Measurements from ENCODE around the gene COL6A2.

DNA sequence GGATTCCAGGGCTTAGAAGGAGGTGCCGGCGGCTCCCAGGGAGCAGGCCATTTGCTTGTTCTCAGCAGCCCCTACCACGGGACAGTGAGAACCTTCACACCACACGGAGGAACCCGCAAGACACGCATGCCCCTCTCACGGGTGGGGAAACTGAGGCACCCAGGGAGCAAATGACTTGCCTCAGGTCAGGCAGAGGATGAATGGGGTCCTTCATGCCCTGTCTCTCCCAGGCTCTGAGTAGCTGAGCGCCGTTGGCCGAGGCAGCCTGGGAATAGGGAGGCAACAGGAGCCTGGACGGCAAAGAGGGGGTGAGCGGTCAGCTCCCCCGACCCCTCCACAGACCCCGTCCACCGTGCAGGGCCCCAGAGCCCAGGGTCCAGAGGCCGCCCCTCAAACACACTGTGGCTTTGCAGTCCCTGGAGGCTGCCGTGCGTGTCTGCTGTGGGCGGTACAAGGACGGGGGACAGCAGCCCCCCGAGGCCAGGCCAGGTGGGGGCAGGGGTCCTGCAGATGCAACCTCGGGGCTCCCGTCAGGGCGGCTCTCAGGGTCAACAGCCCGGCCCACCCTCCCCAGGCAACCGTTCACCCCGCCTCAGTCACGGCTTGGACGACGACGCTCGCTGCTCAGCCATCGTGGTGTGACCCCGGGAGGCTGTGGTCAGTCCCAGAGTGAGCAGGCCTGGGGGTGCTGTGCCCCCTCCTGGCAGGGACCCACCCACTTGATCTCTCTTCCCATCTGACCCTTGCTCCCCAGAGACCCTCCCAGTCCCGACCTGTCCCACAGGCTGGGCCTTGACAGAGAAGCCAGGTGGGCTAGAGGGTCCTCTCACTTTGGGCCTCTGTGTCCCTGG lies 15.8 kb upstream of the COL6A2 start:
- TF ChIP-seq CTCF (IDR thresholded peaks at IDR 0.05) (no peak), TP53 (CRISPR knock-in tag; IDR thresholded peaks at IDR 0.05) (no peak), E2F1 (CRISPR knock-in tag; IDR thresholded peaks at IDR 0.05) (no peak), E2F5 (CRISPR knock-in tag; IDR thresholded peaks at IDR 0.05) (no peak)
